IMR-90 (cell line): ENCODE results near the gene HELZ. TPM values are rescaled to one million over a fixed set of nuclear protein-coding genes. Genes with fewer than 3 reads are reported as not detected.

Experiments
- ATAC-seq: fragments of 200-7000 bp; cut with Tn5 transposase; 2 replicates; pipeline ENCODE4 v1.9.1; 2020; ENCODE audit warnings: low read depth, mild to moderate bottlenecking, moderate library complexity
- BruUV-seq: library from RNA; stranded (reverse); fragments of 400-500 nt; replicated peaks from 2 replicates; lab custom pipeline; 2021; lab: Mats Ljungman, UMichigan
- CTCF ChIA-PET: fragments of 300-600 bp; formaldehyde crosslinking; extraction: SDS; loops from one replicate; lab custom pipeline; 2021; ENCODE audit warnings: antibody characterized with exemption; lab: Yijun Ruan, JAX
- POLR2A ChIA-PET: fragments of 300-600 bp; sonication (Branson Sonifier 250); formaldehyde crosslinking; loops from one replicate; lab custom pipeline; 2022; ENCODE audit warnings: antibody characterized with exemption; ENCODE audit not compliant: unreplicated experiment; lab: Charles Lee
- DNase-seq: peaks from one replicate; pipeline ENCODE4 v3.0.0; 2013
- H2AFZ ChIP-seq: replicated peaks from 2 replicates; pipeline ENCODE3; 2013; ENCODE audit warnings: low read length, mild to moderate bottlenecking; ENCODE audit not compliant: poor library complexity
- H2AK5ac ChIP-seq: 2 replicates; pipeline ENCODE4 v1.6.1; 2013; ENCODE audit warnings: low read depth, low read length, inconsistent platforms
- H2AK9ac ChIP-seq: replicated peaks from 2 replicates; pipeline ENCODE3; 2013; ENCODE audit warnings: mild to moderate bottlenecking, low read depth, low read length, moderate library complexity; ENCODE audit not compliant: poor library complexity
- H2BK120ac ChIP-seq: 2 replicates; pipeline ENCODE4 v1.6.1; 2013; ENCODE audit warnings: low read depth, low read length, inconsistent platforms
- H2BK15ac ChIP-seq: 3 replicates; pipeline ENCODE4 v1.6.1; 2013; ENCODE audit warnings: low read depth, low read length, inconsistent platforms
- H2BK20ac ChIP-seq: 2 replicates; pipeline ENCODE4 v1.6.1; 2013; ENCODE audit warnings: low read depth, mild to moderate bottlenecking, inconsistent platforms, low read length, moderate library complexity
- H2BK5ac ChIP-seq: 2 replicates; pipeline ENCODE4 v1.6.1; 2013; ENCODE audit warnings: mild to moderate bottlenecking, low read depth, low read length, inconsistent platforms; ENCODE audit not compliant: poor library complexity, severe bottlenecking
- H3K14ac ChIP-seq: replicated peaks from 2 replicates; pipeline ENCODE4 v1.6.1; 2013; ENCODE audit warnings: low read depth, low read length, inconsistent platforms
- H3K18ac ChIP-seq: 2 replicates; pipeline ENCODE4 v1.6.1; 2013; ENCODE audit warnings: low read depth, low read length, control low read depth
- H3K23ac ChIP-seq: 2 replicates; pipeline ENCODE4 v1.6.1; 2013; ENCODE audit warnings: low read depth, low read length, inconsistent platforms
- H3K27ac ChIP-seq: 2 replicates; pipeline ENCODE4 v1.5.1; 2013; ENCODE audit warnings: mild to moderate bottlenecking, control low read depth, low read length; ENCODE audit not compliant: insufficient read depth
- H3K27me3 ChIP-seq: 2 replicates; pipeline ENCODE4 v1.6.1; 2013; ENCODE audit warnings: low read length; ENCODE audit not compliant: control insufficient read depth, insufficient read depth
- H3K36me3 ChIP-seq: 2 replicates; pipeline ENCODE4 v1.6.1; 2013; ENCODE audit warnings: low read length, mixed read lengths; ENCODE audit not compliant: control insufficient read depth, insufficient read depth
- H3K4ac ChIP-seq: 2 replicates; pipeline ENCODE4 v1.6.1; 2013; ENCODE audit warnings: low read depth, low read length, inconsistent platforms
- H3K4me1 ChIP-seq: 2 replicates; pipeline ENCODE4 v1.6.1; 2013; ENCODE audit warnings: low read length, mixed read lengths; ENCODE audit not compliant: control insufficient read depth, insufficient read depth
- H3K4me2 ChIP-seq: 2 replicates; pipeline ENCODE4 v1.6.1; 2013; ENCODE audit warnings: low read depth, mild to moderate bottlenecking, control low read depth, low read length, moderate library complexity
- H3K4me3 ChIP-seq: 2 replicates; pipeline ENCODE4 v1.5.1; 2013; ENCODE audit warnings: low read depth, mild to moderate bottlenecking, control low read depth, low read length, moderate library complexity; ENCODE audit not compliant: insufficient read depth
- H3K56ac ChIP-seq: 2 replicates; pipeline ENCODE4 v1.6.1; 2013; ENCODE audit warnings: low read length, inconsistent platforms; ENCODE audit not compliant: insufficient read depth; ENCODE audit errors: extremely low read depth
- H3K79me1 ChIP-seq, 2 experiments: 2 replicates each; pipeline ENCODE4 v1.6.1; 2013; ENCODE audit warnings: low read length in 2 of 2, inconsistent platforms in 1 of 2, low read depth in 1 of 2
- H3K9ac ChIP-seq: 2 replicates; pipeline ENCODE4 v1.6.1; 2013; ENCODE audit warnings: low read depth, low read length, control low read depth
- H3K9me1 ChIP-seq: 2 replicates; pipeline ENCODE4 v1.6.1; 2013; ENCODE audit warnings: low read length, inconsistent platforms; ENCODE audit not compliant: insufficient read depth
- H3K9me3 ChIP-seq: 2 replicates; pipeline ENCODE4 v1.6.1; 2013; ENCODE audit warnings: low read length; ENCODE audit not compliant: control insufficient read depth, insufficient read depth
- H4K20me1 ChIP-seq: 2 replicates; pipeline ENCODE4 v1.6.1; 2013; ENCODE audit warnings: low read length, inconsistent platforms; ENCODE audit not compliant: insufficient read depth
- H4K5ac ChIP-seq: 2 replicates; pipeline ENCODE4 v1.6.1; 2013; ENCODE audit warnings: mild to moderate bottlenecking, low read depth, low read length, control low read depth
- H4K8ac ChIP-seq, 2 experiments: 2 replicates each; pipeline ENCODE4 v1.6.1; 2013; ENCODE audit warnings: low read depth in 2 of 2, low read length in 2 of 2, control low read depth in 1 of 2, inconsistent platforms in 1 of 2
- H4K91ac ChIP-seq: 2 replicates; pipeline ENCODE4 v1.6.1; 2013; ENCODE audit warnings: low read depth, low read length, inconsistent platforms; ENCODE audit not compliant: insufficient read depth
- MAZ ChIP-seq: IDR thresholded peaks from 2 replicates; pipeline ENCODE4 v1.6.1; 2012; ENCODE audit warnings: low read depth, mild to moderate bottlenecking, low read length, improper control_type of control experiment, moderate library complexity, borderline replicate concordance
- RAD21 ChIP-seq: IDR thresholded peaks from 2 replicates; pipeline ENCODE4 v1.6.1; 2012; ENCODE audit warnings: low read length, improper control_type of control experiment
- RFX5 ChIP-seq: IDR thresholded peaks from 2 replicates; pipeline ENCODE4 v1.8.0; 2012; ENCODE audit warnings: low read depth, mild to moderate bottlenecking, low read length, moderate library complexity
- WGBS, 2 experiments: methylation state at CpG; one replicate each; pipeline versions ENCODE4 v1.1.5 to v1.1.7; 2013; ENCODE audit warnings: missing lambda C conversion rate in 2 of 2; ENCODE audit not compliant: insufficient read length in 1 of 2; ENCODE audit errors: extremely low coverage in 2 of 2; 5-methylcytosine and 5-hydroxymethylcytosine counted together
- dilution Hi-C: fragments of 300-500 bp; cut with HindIII; formaldehyde crosslinking; loops from one replicate; pipeline ENCODE4 v1.14.3; 2018; ENCODE audit warnings: low sequenced_read_pairs; ENCODE audit not compliant: unreplicated experiment
- in situ Hi-C: fragments of 300-500 bp; cut with MboI; formaldehyde crosslinking; loops from 3 replicates; pipeline ENCODE4 v1.14.3; 2019; ENCODE audit warnings: low sequenced_read_pairs, inconsistent platforms, mixed read lengths
- intact Hi-C: fragments of 100-400 bp; cut with micrococcal nuclease; formaldehyde crosslinking; loops from 2 replicates; pipeline ENCODE4 v1.10.0; 2022
- polyA plus RNA-seq, 3 experiments: library from polyadenylated mRNA; depleted of rRNA; stranded (reverse); fragments of >200 nt; gene quantifications; 2 replicates each; pipeline ENCODE4 v1.2.3, GENCODE V29; 2012; ENCODE audit warnings: low replicate concordance in 1 of 3
- total RNA-seq: library from RNA; depleted of rRNA; stranded (reverse); fragments of >200 nt; gene quantifications from 2 replicates; pipeline ENCODE4 v1.2.3, GENCODE V29; 2012
- TF ChIP-seq, protein P1 (sequence below): fragments of 150-350 bp; IDR thresholded peaks from 2 replicates; pipeline ENCODE4 v1.6.1; 2016; ENCODE audit warnings: low read depth, mild to moderate bottlenecking, low read length, moderate library complexity, borderline replicate concordance

The HELZ gene
- total and polyA plus RNA-seq, 2 of the 4 experiments (the other 2 are of a cell fraction) = 8.0 to 60.6 TPM

DNA sequence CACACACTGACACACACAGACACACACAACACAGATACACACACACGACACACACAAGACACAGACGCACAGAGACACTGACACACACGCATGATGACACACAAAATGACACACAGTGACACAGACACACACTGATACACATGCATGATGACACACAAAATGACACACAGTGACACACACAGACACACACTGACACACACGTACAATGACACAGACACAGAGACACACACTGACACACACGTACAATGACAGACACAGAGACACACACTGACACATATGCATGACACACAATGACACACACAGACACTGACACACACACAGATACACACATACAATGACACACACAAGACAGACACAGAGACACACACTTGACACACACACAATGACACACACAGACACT, 190.4 kb downstream of the HELZ start:
- in situ Hi-C loops = no loop called here
- Histone ChIP-seq H3K9me3 (peaks cover 4% of the 10 kb centered on the region), H3K4me3 (no peak overlapping the region), H2BK20ac (no peak overlapping the region), H4K20me1 (0 out of 2 replicates have a peak, but pooled peaks cover 4% of the 10 kb centered on the region), H2BK5ac (no peak overlapping the region), H2AK5ac (no peak overlapping the region), H3K36me3 (no peaks in the 10 kb centered on the region), H2AK9ac (peak overlapping the region; percentile 72), H2BK15ac (no peak overlapping the region), H4K5ac (no peak overlapping the region), H3K9ac (no peak overlapping the region), H3K4me1 (no peaks in the 10 kb centered on the region), H2BK120ac (no peak overlapping the region), H3K4ac (no peak overlapping the region), H4K91ac (no peak overlapping the region), H3K56ac (no peak overlapping the region), H3K27me3 (peaks cover 7% of the 10 kb centered on the region), H3K18ac (no peak overlapping the region), H3K27ac (no peak overlapping the region), H3K23ac (peak overlapping the region; percentile 78; the same call in 1 of the 2 replicates), H3K79me1 (no peaks in the 10 kb centered on the region), H3K4me2 (no peak overlapping the region), H3K14ac (no peak overlapping the region; the same call in 1 of the 2 replicates), H4K8ac (no peak overlapping the region), H3K9me1 (peaks cover 5% of the 10 kb centered on the region), H2AFZ (no peak overlapping the region)
- TF ChIP-seq, protein P1, sequence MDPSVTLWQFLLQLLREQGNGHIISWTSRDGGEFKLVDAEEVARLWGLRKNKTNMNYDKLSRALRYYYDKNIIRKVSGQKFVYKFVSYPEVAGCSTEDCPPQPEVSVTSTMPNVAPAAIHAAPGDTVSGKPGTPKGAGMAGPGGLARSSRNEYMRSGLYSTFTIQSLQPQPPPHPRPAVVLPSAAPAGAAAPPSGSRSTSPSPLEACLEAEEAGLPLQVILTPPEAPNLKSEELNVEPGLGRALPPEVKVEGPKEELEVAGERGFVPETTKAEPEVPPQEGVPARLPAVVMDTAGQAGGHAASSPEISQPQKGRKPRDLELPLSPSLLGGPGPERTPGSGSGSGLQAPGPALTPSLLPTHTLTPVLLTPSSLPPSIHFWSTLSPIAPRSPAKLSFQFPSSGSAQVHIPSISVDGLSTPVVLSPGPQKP = no peak
- no peak for TF ChIP-seq RAD21
- TF ChIP-seq RFX5 = no peak
- no peak for TF ChIP-seq MAZ
- POLR2A ChIA-PET = no interaction called here
- CTCF ChIA-PET = no interaction called here
- intact Hi-C loops = no loop called here
- DNase-seq (no peak), ATAC-seq (no peak)
- dilution Hi-C loops = no loop called here
- no TSS peak for BruUV-seq
- WGBS, 2 experiments = 78% methylated on average over 1 of the region's 5 CpGs; no CpG with 5 or more reads in 1 of the 2 experiments
